ENCODE results near the gene HOXA9. TPM values are rescaled to one million over a fixed set of nuclear protein-coding genes. Genes with fewer than 3 reads are reported as not detected.

The HOXA9 gene
- polyA plus RNA-seq, 4 donors: 0.28 to 74.3 TPM; not detected in 2

DNA sequence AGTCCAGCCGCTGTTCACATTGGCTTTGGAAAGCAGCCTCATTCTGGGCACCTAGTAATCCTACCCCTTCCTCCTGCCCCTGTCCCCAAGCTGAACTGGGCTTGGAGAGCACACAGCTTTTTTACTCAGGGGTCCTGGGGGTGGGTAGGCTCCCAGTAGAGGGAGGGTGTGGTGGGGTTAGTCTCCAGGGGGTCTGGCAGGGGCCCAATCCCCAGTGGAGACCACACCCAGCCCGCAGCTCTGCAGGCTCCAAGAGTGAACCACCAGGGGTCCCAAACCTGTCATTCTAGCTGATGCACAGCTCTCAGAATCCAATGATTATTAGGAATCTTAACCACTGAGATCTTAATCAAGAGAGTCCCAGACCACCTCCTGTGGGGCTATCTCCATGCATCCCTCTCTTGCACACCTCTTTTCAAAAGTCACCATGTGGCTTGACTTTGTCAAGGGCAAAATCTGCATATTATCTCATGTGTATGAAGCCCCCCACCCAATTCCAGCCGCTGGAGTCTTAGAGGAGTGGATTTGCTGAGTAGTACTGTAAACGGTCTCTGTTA, 17.0 kb upstream of the HOXA9 start:
- Histone ChIP-seq H3K27me3 (ENCODE audit: control insufficient read depth in 3 of 3, insufficient read depth in 3 of 3, low read length in 3 of 3) (peaks cover 9 to 96% (median 76%) of the 10 kb centered on the region in 3 donors), H3K9me3 (ENCODE audit: control insufficient read depth in 2 of 2, insufficient read depth in 1 of 2, low read depth in 1 of 2, low read length in 1 of 2) (peaks cover 0 to 11% of the 10 kb centered on the region in 2 donors), H3K36me3 (ENCODE audit: control insufficient read depth in 3 of 3, insufficient read depth in 2 of 3, low read depth in 1 of 3, low read length in 3 of 3) (no peaks in the 10 kb centered on the region), H3K27ac (ENCODE audit: low read depth in 1 of 3, low read length in 2 of 3) (no peak overlapping the region), H3K4me1 (ENCODE audit: control insufficient read depth in 3 of 3, insufficient read depth in 2 of 3, low read depth in 1 of 3, low read length in 2 of 3) (peaks cover 2 to 12% (median 4%) of the 10 kb centered on the region in 3 donors), H3K4me3 (ENCODE audit: low read depth in 1 of 3, low read length in 3 of 3) (peak overlapping the region in 1 of 3 donors; percentile 54)
- whole genome bisulfite sequencing, 3 donors: 24 to 45% (median 24%) methylated on average over 4 of the region's 4 CpGs
- DNase-seq (no peak), FAIRE-seq (no peak)

GRCh38 chr7:27181795-27182275, 16.5 kb upstream of the HOXA9 start:
- Histone ChIP-seq H3K4me1 (ENCODE audit: control insufficient read depth in 3 of 3, insufficient read depth in 2 of 3, low read depth in 1 of 3, low read length in 2 of 3) (peaks cover 2 to 12% (median 4%) of the 10 kb centered on the region in 3 donors), H3K27me3 (ENCODE audit: control insufficient read depth in 3 of 3, insufficient read depth in 3 of 3, low read length in 3 of 3) (peaks cover 9 to 97% (median 77%) of the 10 kb centered on the region in 3 donors), H3K36me3 (ENCODE audit: control insufficient read depth in 3 of 3, insufficient read depth in 2 of 3, low read depth in 1 of 3, low read length in 3 of 3) (no peaks in the 10 kb centered on the region), H3K27ac (ENCODE audit: low read depth in 1 of 3, low read length in 2 of 3) (peak overlapping the region in 1 of 3 donors; percentile 32), H3K9me3 (ENCODE audit: control insufficient read depth in 2 of 2, insufficient read depth in 1 of 2, low read depth in 1 of 2, low read length in 1 of 2) (peaks cover 0 to 11% of the 10 kb centered on the region in 2 donors), H3K4me3 (ENCODE audit: low read depth in 1 of 3, low read length in 3 of 3) (no peak overlapping the region)
- 32 to 46% (median 39%) methylated on average over 4 of the region's 4 CpGs for WGBS, 3 donors
- DNase-seq: no peak
- no peak for FAIRE-seq

- Histone ChIP-seq H3K4me1 (ENCODE audit: control insufficient read depth in 3 of 3, insufficient read depth in 2 of 3, low read depth in 1 of 3, low read length in 2 of 3) (peaks cover 2 to 12% (median 4%) of the 10 kb centered on the region in 3 donors), H3K4me3 (ENCODE audit: low read depth in 1 of 3, low read length in 3 of 3) (no peak overlapping the region), H3K9me3 (ENCODE audit: control insufficient read depth in 2 of 2, insufficient read depth in 1 of 2, low read depth in 1 of 2, low read length in 1 of 2) (peaks cover 0 to 13% of the 10 kb centered on the region in 2 donors), H3K27me3 (ENCODE audit: control insufficient read depth in 3 of 3, insufficient read depth in 3 of 3, low read length in 3 of 3) (peaks cover 9 to 98% (median 73%) of the 10 kb centered on the region in 3 donors), H3K27ac (ENCODE audit: low read depth in 1 of 3, low read length in 2 of 3) (peak overlapping the region in 1 of 3 donors; percentile 70), H3K36me3 (ENCODE audit: control insufficient read depth in 3 of 3, insufficient read depth in 2 of 3, low read depth in 1 of 3, low read length in 3 of 3) (no peaks in the 10 kb centered on the region)
- WGBS, 3 donors: 44 to 57% (median 54%) methylated on average over 12 of the region's 12 CpGs
- DNase-seq (no peak), FAIRE-seq (no peak)
Observed at GRCh38 chr7:27180431-27181420, 15.4 kb upstream of the HOXA9 start.

DNA sequence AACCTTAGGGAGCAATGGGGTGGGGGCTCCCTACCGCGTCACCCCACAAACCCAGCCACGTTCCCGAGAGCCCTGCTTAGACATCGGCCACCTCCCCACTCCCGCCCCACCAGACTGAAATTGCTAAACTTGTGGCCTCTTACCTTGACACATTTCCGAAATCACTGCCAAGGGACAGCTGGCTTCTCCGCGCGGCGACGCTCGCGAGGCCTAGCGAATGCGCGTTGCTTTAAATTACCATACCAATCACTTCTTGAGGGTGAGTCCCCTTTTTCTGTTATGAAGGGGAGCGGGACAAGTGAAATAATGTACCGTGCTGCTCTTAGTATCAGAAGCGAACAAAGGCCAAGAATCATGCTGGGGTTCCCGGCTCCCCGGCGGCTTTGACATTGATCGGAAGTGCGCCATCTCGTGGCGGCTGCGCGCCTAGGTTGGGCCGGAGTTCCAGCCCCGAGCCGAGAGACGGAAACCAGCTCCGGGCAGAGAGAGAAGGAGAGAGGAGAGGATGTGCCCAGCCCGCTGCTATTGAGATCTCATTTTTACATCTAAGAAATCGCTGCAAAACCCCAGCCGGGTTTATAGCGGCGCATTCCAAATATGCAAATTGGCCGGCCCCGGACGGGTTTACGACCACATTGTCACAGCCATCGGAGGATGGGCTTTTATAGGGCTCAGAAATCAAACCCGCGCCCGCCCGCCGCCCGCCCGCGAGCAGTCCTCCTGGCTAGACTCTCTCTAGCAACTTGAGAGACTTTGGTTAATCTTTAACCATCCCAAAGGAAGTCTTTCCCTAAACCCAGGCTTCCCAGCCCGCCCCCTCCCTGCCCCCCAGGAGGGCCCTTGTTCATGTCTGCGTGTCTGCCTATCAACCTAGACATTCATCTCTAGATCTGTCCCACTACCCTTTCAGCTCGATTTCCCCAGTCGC, 14.4 kb upstream of the HOXA9 start:
- peak overlapping the region in 1 of 3 donors; percentile 70 for H3K27ac ChIP-seq (ENCODE audit: low read depth in 1 of 3, low read length in 2 of 3)
- peaks cover 2 to 12% (median 3%) of the 10 kb centered on the region in 3 donors for H3K4me1 ChIP-seq (ENCODE audit: control insufficient read depth in 3 of 3, insufficient read depth in 2 of 3, low read depth in 1 of 3, low read length in 2 of 3)
- no peaks in the 10 kb centered on the region for H3K36me3 ChIP-seq (ENCODE audit: control insufficient read depth in 3 of 3, insufficient read depth in 2 of 3, low read depth in 1 of 3, low read length in 3 of 3)
- H3K4me3 ChIP-seq (ENCODE audit: low read depth in 1 of 3, low read length in 3 of 3): peak overlapping the region in 2 of 3 donors; percentile 24 to 48
- 7 to 15% (median 9%) methylated on average over 56 of the region's 56 CpGs for WGBS, 3 donors
- peaks cover 7 to 98% (median 73%) of the 10 kb centered on the region in 3 donors for H3K27me3 ChIP-seq (ENCODE audit: control insufficient read depth in 3 of 3, insufficient read depth in 3 of 3, low read length in 3 of 3)
- peak; percentile 68 to 92 for DNase-seq
- FAIRE-seq: no peak
- peaks cover 0 to 8% of the 10 kb centered on the region in 2 donors for H3K9me3 ChIP-seq (ENCODE audit: control insufficient read depth in 2 of 2, insufficient read depth in 1 of 2, low read depth in 1 of 2, low read length in 1 of 2)

- Histone ChIP-seq H3K4me3 (ENCODE audit: low read depth in 1 of 3, low read length in 3 of 3) (peak overlapping the region in 2 of 3 donors; percentile 24 to 48), H3K9me3 (ENCODE audit: control insufficient read depth in 2 of 2, insufficient read depth in 1 of 2, low read depth in 1 of 2, low read length in 1 of 2) (peaks cover 0 to 8% of the 10 kb centered on the region in 2 donors), H3K27ac (ENCODE audit: low read depth in 1 of 3, low read length in 2 of 3) (peak overlapping the region in 1 of 3 donors; percentile 70), H3K27me3 (ENCODE audit: control insufficient read depth in 3 of 3, insufficient read depth in 3 of 3, low read length in 3 of 3) (peaks cover 10 to 99% (median 77%) of the 10 kb centered on the region in 3 donors), H3K4me1 (ENCODE audit: control insufficient read depth in 3 of 3, insufficient read depth in 2 of 3, low read depth in 1 of 3, low read length in 2 of 3) (peaks cover 0 to 18% (median 0%) of the 10 kb centered on the region in 3 donors), H3K36me3 (ENCODE audit: control insufficient read depth in 3 of 3, insufficient read depth in 2 of 3, low read depth in 1 of 3, low read length in 3 of 3) (no peaks in the 10 kb centered on the region)
- DNase-seq: no peak
- WGBS, 3 donors: 28 to 43% (median 39%) methylated on average over 14 of the region's 14 CpGs
- no peak for FAIRE-seq
Observed at GRCh38 chr7:27179030-27179429, 13.7 kb upstream of the HOXA9 start.

DNA sequence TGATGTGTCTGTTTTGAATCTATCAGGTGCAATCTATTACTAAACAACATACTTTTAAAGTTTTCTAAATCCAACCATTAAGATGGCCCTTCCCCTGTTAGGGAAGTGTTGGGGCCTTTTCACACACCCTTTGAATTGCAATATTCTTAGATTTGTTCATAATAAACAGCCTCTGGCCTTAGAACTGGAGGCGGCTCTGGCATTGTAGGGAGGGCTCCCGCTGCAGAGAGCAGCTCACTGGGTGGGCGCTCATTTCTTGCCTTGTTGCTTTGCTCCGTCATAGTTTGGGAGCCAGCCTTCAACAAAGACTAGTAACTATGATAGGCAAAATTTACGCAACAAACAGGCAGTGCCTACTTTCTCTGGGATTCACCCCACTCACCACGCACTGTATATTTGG, 13.0 kb upstream of the HOXA9 start:
- Histone ChIP-seq H3K27me3 (ENCODE audit: control insufficient read depth in 3 of 3, insufficient read depth in 3 of 3, low read length in 3 of 3) (peaks cover 8 to 98% (median 76%) of the 10 kb centered on the region in 3 donors), H3K4me1 (ENCODE audit: control insufficient read depth in 3 of 3, insufficient read depth in 2 of 3, low read depth in 1 of 3, low read length in 2 of 3) (peaks cover 0 to 14% (median 0%) of the 10 kb centered on the region in 3 donors), H3K36me3 (ENCODE audit: control insufficient read depth in 3 of 3, insufficient read depth in 2 of 3, low read depth in 1 of 3, low read length in 3 of 3) (no peaks in the 10 kb centered on the region), H3K27ac (ENCODE audit: low read depth in 1 of 3, low read length in 2 of 3) (no peak overlapping the region), H3K4me3 (ENCODE audit: low read depth in 1 of 3, low read length in 3 of 3) (peak overlapping the region in 1 of 3 donors; percentile 48), H3K9me3 (ENCODE audit: control insufficient read depth in 2 of 2, insufficient read depth in 1 of 2, low read depth in 1 of 2, low read length in 1 of 2) (peaks cover 0 to 8% of the 10 kb centered on the region in 2 donors)
- FAIRE-seq: no peak
- WGBS, 3 donors: 37 to 66% (median 64%) methylated on average over 6 of the region's 6 CpGs
- no peak for DNase-seq

GRCh38 chr7:27177795-27178320, 12.5 kb upstream of the HOXA9 start:
- H3K4me3 ChIP-seq (ENCODE audit: low read depth in 1 of 3, low read length in 3 of 3): peak overlapping the region in 1 of 3 donors; percentile 48
- H3K36me3 ChIP-seq (ENCODE audit: control insufficient read depth in 3 of 3, insufficient read depth in 2 of 3, low read depth in 1 of 3, low read length in 3 of 3): no peaks in the 10 kb centered on the region
- peaks cover 0 to 5% of the 10 kb centered on the region in 2 donors for H3K9me3 ChIP-seq (ENCODE audit: control insufficient read depth in 2 of 2, insufficient read depth in 1 of 2, low read depth in 1 of 2, low read length in 1 of 2)
- peaks cover 0 to 14% (median 0%) of the 10 kb centered on the region in 3 donors for H3K4me1 ChIP-seq (ENCODE audit: control insufficient read depth in 3 of 3, insufficient read depth in 2 of 3, low read depth in 1 of 3, low read length in 2 of 3)
- H3K27ac ChIP-seq (ENCODE audit: low read depth in 1 of 3, low read length in 2 of 3): no peak overlapping the region
- 34 to 69% (median 56%) methylated on average over 5 of the region's 5 CpGs for WGBS, 3 donors
- peaks cover 9 to 97% (median 76%) of the 10 kb centered on the region in 3 donors for H3K27me3 ChIP-seq (ENCODE audit: control insufficient read depth in 3 of 3, insufficient read depth in 3 of 3, low read length in 3 of 3)
- FAIRE-seq: no peak
- no peak for DNase-seq

Data from small intestine (tissue), 7 donors.